Measurements from ENCODE around the gene RASGRP1.

- no peak for TF ChIP-seq CTCF (IDR thresholded peaks at IDR 0.05 in 8 of 11, conservative IDR thresholded peaks at IDR 0.05 in 3 of 11)
- no peak for TF ChIP-seq POLR2A (IDR thresholded peaks at IDR 0.05)
Measured at GRCh38 chr15:38576837-38577236, 12.2 kb upstream of the RASGRP1 start.
